ENCODE results near the gene CDH1. TPM values are rescaled to one million over a fixed set of nuclear protein-coding genes. Genes with fewer than 3 reads are reported as not detected.
"Not testable (repeated sequence)": the region's sequence is repeated elsewhere in the genome, so short reads cannot be mapped to it uniquely, and the experiment has no call there.

CDH1 gene
- total RNA-seq, 1 experiment from 2014 or later, result under 0.01 TPM

DNA sequence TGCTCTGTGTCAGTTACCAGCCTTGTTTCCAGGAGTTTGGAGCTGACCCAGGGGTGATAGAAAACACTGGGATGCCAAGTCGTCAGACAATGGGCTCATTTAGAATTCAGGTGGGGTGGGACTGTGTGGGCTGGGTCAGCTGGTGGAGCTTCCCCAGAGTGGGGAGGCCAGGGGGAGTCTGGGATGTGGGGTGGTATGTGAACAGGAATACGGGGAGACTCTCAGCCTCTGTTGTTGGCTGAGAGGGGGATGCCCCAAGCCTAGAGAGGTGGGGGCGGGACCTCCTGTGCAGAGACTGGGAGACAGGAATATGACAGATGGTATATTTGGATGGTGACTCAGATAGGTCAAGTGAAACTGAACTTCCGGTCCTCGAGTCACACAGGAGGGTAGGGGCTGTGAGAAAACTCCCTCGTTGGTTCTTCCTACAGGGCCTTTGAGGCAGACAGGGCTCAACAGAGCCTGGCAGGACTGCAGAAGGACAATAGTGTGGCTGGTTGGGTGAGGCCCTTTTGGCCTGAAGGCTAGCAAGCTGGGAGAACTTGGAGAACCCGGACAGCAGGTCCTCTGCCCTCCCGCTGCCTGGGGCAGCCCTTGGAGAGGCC lies 23.7 kb downstream of the CDH1 start:
- DNase-seq (ENCODE audit: low read depth), result peak; percentile 83

- peak; percentile 27 for DNase-seq (ENCODE audit: low read depth)
Observed at GRCh38 chr16:68762996-68763756, 26.1 kb downstream of the CDH1 start.

GRCh38 chr16:68764862-68765261 lies 27.8 kb downstream of the CDH1 start:
- DNase-seq (ENCODE audit: low read depth), result no peak

GRCh38 chr16:68767581-68767980 lies 30.5 kb downstream of the CDH1 start:
- DNase-seq (ENCODE audit: low read depth), result no peak

- DNase-seq (ENCODE audit: low read depth), result no peak
Observed at GRCh38 chr16:68768175-68768574, 31.1 kb downstream of the CDH1 start.

DNA sequence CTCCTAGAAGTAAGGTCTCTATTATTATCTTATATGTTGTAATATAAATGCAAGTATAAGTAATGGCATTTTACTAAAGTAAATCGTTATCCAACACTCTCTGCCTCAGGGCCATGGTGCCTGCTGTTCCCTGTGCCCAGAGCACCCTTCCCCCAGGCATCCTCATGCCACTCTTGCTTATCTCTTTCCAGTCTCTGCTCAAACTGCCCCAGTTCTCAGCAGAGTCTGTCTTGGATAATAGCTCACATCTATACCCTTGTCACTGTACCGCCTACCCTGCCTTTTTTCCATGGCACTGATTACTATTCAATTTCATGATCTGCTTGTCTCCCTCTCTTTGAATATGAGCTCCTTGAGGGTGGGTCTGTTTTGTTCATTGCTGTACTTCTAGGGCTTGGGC lies 31.7 kb downstream of the CDH1 start:
- DNase-seq (ENCODE audit: low read depth), result no peak

DNA sequence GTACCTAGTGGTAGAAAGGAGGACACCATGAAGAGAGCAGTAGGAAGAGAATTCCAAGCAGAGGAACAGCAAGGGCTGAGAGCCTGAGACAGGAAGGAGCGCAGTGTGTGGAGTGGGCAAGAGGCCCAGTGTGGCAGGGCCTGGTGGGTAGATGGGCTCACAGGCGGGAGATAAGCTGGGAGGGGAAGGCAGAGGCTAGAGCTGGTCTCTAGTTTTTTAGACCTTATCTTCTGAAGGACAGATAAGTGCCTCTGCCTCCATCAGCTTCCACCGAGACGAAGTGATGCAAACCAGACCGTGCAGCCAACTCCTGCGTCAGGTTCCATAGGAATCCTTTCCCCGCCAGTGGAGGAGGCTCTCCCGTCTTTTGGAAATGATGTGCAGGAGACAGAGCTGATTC lies 33.6 kb downstream of the CDH1 start:
- no peak for DNase-seq (ENCODE audit: low read depth)

DNA sequence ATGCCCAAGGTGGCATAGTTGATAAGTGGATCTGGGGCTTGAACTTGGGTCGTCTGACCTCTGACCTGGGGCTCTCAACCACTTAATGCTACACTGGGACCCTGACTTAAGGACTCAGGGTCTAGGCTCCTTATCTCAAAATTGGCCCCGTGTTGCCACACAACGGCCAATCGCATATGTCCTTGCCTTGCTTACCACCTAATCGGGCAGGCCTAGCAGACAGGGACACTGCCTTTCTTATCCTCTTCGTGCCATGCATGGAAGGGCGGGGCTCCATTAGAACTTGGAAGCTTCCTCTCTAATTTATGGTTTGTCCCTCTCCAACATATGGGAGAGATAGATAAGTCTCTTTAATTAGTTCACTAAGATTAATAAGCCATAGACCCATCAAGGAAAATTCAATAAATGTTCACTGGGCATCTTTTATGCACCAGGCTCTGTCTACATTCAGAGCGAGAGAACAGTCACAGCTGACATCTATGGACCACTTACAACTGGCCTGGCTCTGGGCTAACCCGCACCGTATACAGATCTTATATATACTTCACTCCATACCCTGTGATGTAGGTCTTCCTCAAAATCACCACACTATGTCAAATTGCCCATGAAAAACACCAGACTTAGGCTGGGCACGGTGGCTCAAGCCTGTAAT lies 35.1 kb downstream of the CDH1 start:
- DNase-seq (ENCODE audit: low read depth), result no peak

GRCh38 chr16:68772871-68773270 lies 35.8 kb downstream of the CDH1 start:
- no peak for DNase-seq (ENCODE audit: low read depth)

GRCh38 chr16:68774982-68775634 lies 38.0 kb downstream of the CDH1 start:
- no peak for DNase-seq (ENCODE audit: low read depth)

DNA sequence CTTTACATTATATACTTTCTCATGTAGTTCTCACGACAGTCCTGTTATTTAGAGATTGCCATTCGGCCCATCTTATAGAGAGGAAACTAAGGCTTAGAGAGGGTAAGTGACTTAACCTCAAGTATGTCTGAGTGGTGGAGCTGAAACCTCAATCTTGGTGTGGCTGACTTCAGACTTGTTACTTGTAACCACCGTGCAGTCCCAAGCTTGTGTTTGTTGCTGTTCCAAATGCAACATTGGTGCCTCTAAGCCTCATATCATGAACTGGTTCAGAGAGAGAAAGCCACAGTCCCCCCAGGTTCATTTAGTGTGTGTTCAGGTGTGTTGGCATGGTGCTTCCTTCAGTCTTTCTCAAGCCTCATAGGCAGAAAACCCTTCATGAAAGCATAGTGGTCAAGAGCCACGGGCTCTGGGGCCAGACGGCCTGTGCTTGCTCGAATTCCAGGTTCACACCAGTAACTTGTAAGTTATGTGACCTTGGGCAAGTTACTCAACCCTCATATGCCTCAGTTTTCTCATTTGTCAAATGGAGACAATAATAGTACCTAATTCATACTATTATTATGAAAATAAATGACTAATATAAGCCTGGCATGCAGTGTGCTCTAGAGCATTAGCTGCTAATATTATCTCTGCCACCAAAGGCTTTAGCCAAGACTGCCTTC lies 39.9 kb downstream of the CDH1 start:
- peak; percentile 11 for DNase-seq (ENCODE audit: low read depth)

- no peak for DNase-seq (ENCODE audit: low read depth)
Observed at GRCh38 chr16:68778551-68779231, 41.6 kb downstream of the CDH1 start.

DNA sequence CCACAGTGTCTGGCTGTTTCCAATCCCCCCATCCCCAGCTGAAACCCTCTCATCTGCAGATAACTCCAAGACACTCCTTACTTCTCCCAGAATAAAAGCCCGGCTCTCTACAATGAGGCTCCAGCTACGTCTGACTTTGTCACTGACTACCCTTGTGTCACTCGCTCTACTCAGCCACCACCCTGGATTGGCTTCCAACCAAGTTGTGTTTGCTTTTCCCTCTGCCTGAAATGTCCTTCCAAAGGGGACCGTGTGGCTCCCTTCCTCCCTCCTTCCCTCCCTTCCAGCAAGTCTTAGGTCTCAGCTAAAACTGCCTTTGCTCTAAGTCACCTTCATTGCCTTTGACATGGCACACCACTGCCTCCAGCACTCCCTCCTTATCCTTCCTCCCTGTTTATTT lies 42.8 kb downstream of the CDH1 start:
- no peak for DNase-seq (ENCODE audit: low read depth)

DNA sequence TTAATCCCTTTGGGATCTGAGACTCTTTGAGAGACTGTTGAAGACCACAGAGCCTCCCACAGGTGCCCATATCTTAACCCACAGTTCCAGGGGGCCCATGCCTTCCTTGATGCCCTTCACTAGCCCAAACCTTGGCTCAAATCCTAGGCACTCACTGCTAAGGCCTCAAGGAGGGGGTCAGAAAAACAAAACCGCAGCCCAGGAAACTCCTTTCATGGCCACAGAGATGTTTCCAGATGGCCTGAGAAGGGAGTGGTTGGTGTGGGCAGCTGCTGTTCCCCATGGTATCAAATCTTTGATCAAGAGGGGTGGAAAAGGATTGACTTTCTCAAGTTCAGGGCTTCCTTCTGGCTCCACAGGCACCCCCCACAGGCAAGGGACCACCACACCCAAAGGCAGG lies 44.7 kb downstream of the CDH1 start:
- no peak for DNase-seq (ENCODE audit: low read depth)

GRCh38 chr16:68782198-68783174 lies 45.4 kb downstream of the CDH1 start:
- DNase-seq (ENCODE audit: low read depth), result no peak

DNA sequence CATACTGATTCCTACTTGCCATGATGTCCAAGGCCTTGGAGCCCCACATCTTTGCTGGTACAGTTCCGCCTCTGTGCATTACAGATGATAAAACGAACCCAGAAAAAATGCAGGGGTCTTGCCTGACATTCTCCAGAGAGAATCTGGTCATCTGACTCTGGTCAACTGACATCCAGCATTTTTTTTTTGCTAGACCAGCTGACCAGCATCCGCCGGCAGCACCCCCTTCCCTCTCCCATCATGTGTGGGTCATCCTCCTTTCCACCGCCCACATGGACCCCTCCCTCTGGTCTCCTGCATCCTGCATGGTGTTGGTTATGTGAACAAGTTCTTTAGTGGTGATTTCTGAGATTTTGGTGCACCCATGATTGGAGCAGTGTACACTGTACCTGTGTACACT lies 47.1 kb downstream of the CDH1 start:
- no peak for DNase-seq (ENCODE audit: low read depth)

DNA sequence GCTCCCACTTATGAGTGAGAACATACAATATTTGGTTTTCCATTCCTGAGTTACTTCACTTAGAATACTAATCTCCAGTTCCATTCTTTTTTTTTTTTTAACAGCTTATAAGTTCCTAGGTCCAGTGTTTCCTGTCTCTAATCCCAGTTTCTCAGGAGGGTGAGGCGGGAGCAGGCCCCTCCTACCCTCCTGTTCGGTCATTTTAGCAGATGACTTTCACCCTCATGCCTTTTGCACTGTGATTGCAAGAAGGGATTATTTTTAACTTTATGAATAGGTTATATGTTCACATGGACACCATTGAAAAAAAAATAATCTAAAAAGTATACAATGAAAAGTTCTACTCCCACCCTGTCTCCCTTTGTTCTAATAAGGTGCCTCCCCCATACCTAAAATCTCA lies 47.6 kb downstream of the CDH1 start:
- DNase-seq (ENCODE audit: low read depth), result no peak

- DNase-seq (ENCODE audit: low read depth), result no peak
Observed at GRCh38 chr16:68785715-68786114, 48.6 kb downstream of the CDH1 start.

GRCh38 chr16:68786685-68787418 lies 49.8 kb downstream of the CDH1 start:
- peak; percentile 10 for DNase-seq (ENCODE audit: low read depth)

GRCh38 chr16:68787419-68787807 lies 50.3 kb downstream of the CDH1 start:
- not testable (repeated sequence) for DNase-seq (ENCODE audit: low read depth)
